IMR-90 (cell line): ENCODE measurements around the gene POC1B. TPM values are rescaled to one million over a fixed set of nuclear protein-coding genes. Genes with fewer than 3 reads are reported as not detected.

Source experiments
- ATAC-seq: fragments of 200-7000 bp; cut with Tn5 transposase; 2 replicates; pipeline ENCODE4 v1.9.1; 2020; ENCODE audit warnings: low read depth, mild to moderate bottlenecking, moderate library complexity
- BruUV-seq: library from RNA; stranded (reverse); fragments of 400-500 nt; replicated peaks from 2 replicates; lab custom pipeline; 2021; lab: Mats Ljungman, UMichigan
- CTCF ChIA-PET: fragments of 300-600 bp; formaldehyde crosslinking; extraction: SDS; loops from one replicate; lab custom pipeline; 2021; ENCODE audit warnings: antibody characterized with exemption; lab: Yijun Ruan, JAX
- POLR2A ChIA-PET: fragments of 300-600 bp; sonication (Branson Sonifier 250); formaldehyde crosslinking; loops from one replicate; lab custom pipeline; 2022; ENCODE audit warnings: antibody characterized with exemption; ENCODE audit not compliant: unreplicated experiment; lab: Charles Lee
- DNase-seq: peaks from one replicate; pipeline ENCODE4 v3.0.0; 2013
- H2AFZ ChIP-seq: replicated peaks from 2 replicates; pipeline ENCODE3; 2013; ENCODE audit warnings: low read length, mild to moderate bottlenecking; ENCODE audit not compliant: poor library complexity
- H2AK5ac ChIP-seq: 2 replicates; pipeline ENCODE4 v1.6.1; 2013; ENCODE audit warnings: low read depth, low read length, inconsistent platforms
- H2AK9ac ChIP-seq: replicated peaks from 2 replicates; pipeline ENCODE3; 2013; ENCODE audit warnings: mild to moderate bottlenecking, low read depth, low read length, moderate library complexity; ENCODE audit not compliant: poor library complexity
- H2BK120ac ChIP-seq: 2 replicates; pipeline ENCODE4 v1.6.1; 2013; ENCODE audit warnings: low read depth, low read length, inconsistent platforms
- H2BK15ac ChIP-seq: 3 replicates; pipeline ENCODE4 v1.6.1; 2013; ENCODE audit warnings: low read depth, low read length, inconsistent platforms
- H2BK20ac ChIP-seq: 2 replicates; pipeline ENCODE4 v1.6.1; 2013; ENCODE audit warnings: low read depth, mild to moderate bottlenecking, inconsistent platforms, low read length, moderate library complexity
- H2BK5ac ChIP-seq: 2 replicates; pipeline ENCODE4 v1.6.1; 2013; ENCODE audit warnings: mild to moderate bottlenecking, low read depth, low read length, inconsistent platforms; ENCODE audit not compliant: poor library complexity, severe bottlenecking
- H3K14ac ChIP-seq: replicated peaks from 2 replicates; pipeline ENCODE4 v1.6.1; 2013; ENCODE audit warnings: low read depth, low read length, inconsistent platforms
- H3K18ac ChIP-seq: 2 replicates; pipeline ENCODE4 v1.6.1; 2013; ENCODE audit warnings: low read depth, low read length, control low read depth
- H3K23ac ChIP-seq: 2 replicates; pipeline ENCODE4 v1.6.1; 2013; ENCODE audit warnings: low read depth, low read length, inconsistent platforms
- H3K27ac ChIP-seq: 2 replicates; pipeline ENCODE4 v1.5.1; 2013; ENCODE audit warnings: mild to moderate bottlenecking, control low read depth, low read length; ENCODE audit not compliant: insufficient read depth
- H3K27me3 ChIP-seq: 2 replicates; pipeline ENCODE4 v1.6.1; 2013; ENCODE audit warnings: low read length; ENCODE audit not compliant: control insufficient read depth, insufficient read depth
- H3K36me3 ChIP-seq: 2 replicates; pipeline ENCODE4 v1.6.1; 2013; ENCODE audit warnings: low read length, mixed read lengths; ENCODE audit not compliant: control insufficient read depth, insufficient read depth
- H3K4ac ChIP-seq: 2 replicates; pipeline ENCODE4 v1.6.1; 2013; ENCODE audit warnings: low read depth, low read length, inconsistent platforms
- H3K4me1 ChIP-seq: 2 replicates; pipeline ENCODE4 v1.6.1; 2013; ENCODE audit warnings: low read length, mixed read lengths; ENCODE audit not compliant: control insufficient read depth, insufficient read depth
- H3K4me2 ChIP-seq: 2 replicates; pipeline ENCODE4 v1.6.1; 2013; ENCODE audit warnings: low read depth, mild to moderate bottlenecking, control low read depth, low read length, moderate library complexity
- H3K4me3 ChIP-seq: 2 replicates; pipeline ENCODE4 v1.5.1; 2013; ENCODE audit warnings: low read depth, mild to moderate bottlenecking, control low read depth, low read length, moderate library complexity; ENCODE audit not compliant: insufficient read depth
- H3K56ac ChIP-seq: 2 replicates; pipeline ENCODE4 v1.6.1; 2013; ENCODE audit warnings: low read length, inconsistent platforms; ENCODE audit not compliant: insufficient read depth; ENCODE audit errors: extremely low read depth
- H3K79me1 ChIP-seq, 2 experiments: 2 replicates each; pipeline ENCODE4 v1.6.1; 2013; ENCODE audit warnings: low read length in 2 of 2, inconsistent platforms in 1 of 2, low read depth in 1 of 2
- H3K9ac ChIP-seq: 2 replicates; pipeline ENCODE4 v1.6.1; 2013; ENCODE audit warnings: low read depth, low read length, control low read depth
- H3K9me1 ChIP-seq: 2 replicates; pipeline ENCODE4 v1.6.1; 2013; ENCODE audit warnings: low read length, inconsistent platforms; ENCODE audit not compliant: insufficient read depth
- H3K9me3 ChIP-seq: 2 replicates; pipeline ENCODE4 v1.6.1; 2013; ENCODE audit warnings: low read length; ENCODE audit not compliant: control insufficient read depth, insufficient read depth
- H4K20me1 ChIP-seq: 2 replicates; pipeline ENCODE4 v1.6.1; 2013; ENCODE audit warnings: low read length, inconsistent platforms; ENCODE audit not compliant: insufficient read depth
- H4K5ac ChIP-seq: 2 replicates; pipeline ENCODE4 v1.6.1; 2013; ENCODE audit warnings: mild to moderate bottlenecking, low read depth, low read length, control low read depth
- H4K8ac ChIP-seq, 2 experiments: 2 replicates each; pipeline ENCODE4 v1.6.1; 2013; ENCODE audit warnings: low read depth in 2 of 2, low read length in 2 of 2, control low read depth in 1 of 2, inconsistent platforms in 1 of 2
- H4K91ac ChIP-seq: 2 replicates; pipeline ENCODE4 v1.6.1; 2013; ENCODE audit warnings: low read depth, low read length, inconsistent platforms; ENCODE audit not compliant: insufficient read depth
- CEBPB ChIP-seq: IDR thresholded peaks from 2 replicates; pipeline ENCODE4 v1.6.1; 2012; ENCODE audit warnings: low read depth, low read length, improper control_type of control experiment
- CTCF ChIP-seq: conservative IDR thresholded peaks from 2 replicates; pipeline ENCODE4 v1.5.1; 2012; ENCODE audit warnings: mild to moderate bottlenecking, low read depth, low read length, improper control_type of control experiment
- FOS ChIP-seq: fragments of 150-350 bp; IDR thresholded peaks from 2 replicates; pipeline ENCODE4 v1.6.1; 2016; ENCODE audit warnings: low read depth, low read length
- RAD21 ChIP-seq: IDR thresholded peaks from 2 replicates; pipeline ENCODE4 v1.6.1; 2012; ENCODE audit warnings: low read length, improper control_type of control experiment
- RCOR1 ChIP-seq: IDR thresholded peaks from 2 replicates; pipeline ENCODE4 v1.6.1; 2012; ENCODE audit warnings: mild to moderate bottlenecking, low read length, improper control_type of control experiment; ENCODE audit not compliant: insufficient replicate concordance
- SMC3 ChIP-seq: fragments of 150-350 bp; IDR thresholded peaks from 2 replicates; pipeline ENCODE4 v1.6.1; 2016; ENCODE audit warnings: low read depth, mild to moderate bottlenecking, antibody characterized with exemption, low read length, moderate library complexity
- USF2 ChIP-seq: fragments of 150-350 bp; IDR thresholded peaks from 2 replicates; pipeline ENCODE4 v1.6.1; 2017; ENCODE audit warnings: mild to moderate bottlenecking, antibody characterized with exemption, low read length, low read depth
- whole genome bisulfite sequencing, 2 experiments: methylation state at CpG; one replicate each; pipeline versions ENCODE4 v1.1.5 to v1.1.7; 2013; ENCODE audit warnings: missing lambda C conversion rate in 2 of 2; ENCODE audit not compliant: insufficient read length in 1 of 2; ENCODE audit errors: extremely low coverage in 2 of 2; 5-methylcytosine and 5-hydroxymethylcytosine counted together
- dilution Hi-C: fragments of 300-500 bp; cut with HindIII; formaldehyde crosslinking; loops from one replicate; pipeline ENCODE4 v1.14.3; 2018; ENCODE audit warnings: low sequenced_read_pairs; ENCODE audit not compliant: unreplicated experiment
- in situ Hi-C: fragments of 300-500 bp; cut with MboI; formaldehyde crosslinking; loops from 3 replicates; pipeline ENCODE4 v1.14.3; 2019; ENCODE audit warnings: low sequenced_read_pairs, inconsistent platforms, mixed read lengths
- intact Hi-C: fragments of 100-400 bp; cut with micrococcal nuclease; formaldehyde crosslinking; loops from 2 replicates; pipeline ENCODE4 v1.10.0; 2022
- polyA plus RNA-seq, 3 experiments: library from polyadenylated mRNA; depleted of rRNA; stranded (reverse); fragments of >200 nt; gene quantifications; 2 replicates each; pipeline ENCODE4 v1.2.3, GENCODE V29; 2012; ENCODE audit warnings: low replicate concordance in 1 of 3
- total RNA-seq: library from RNA; depleted of rRNA; stranded (reverse); fragments of >200 nt; gene quantifications from 2 replicates; pipeline ENCODE4 v1.2.3, GENCODE V29; 2012

The POC1B gene
- total and polyA plus RNA-seq, 2 of the 4 experiments (the other 2 are of a cell fraction), result 5.0 to 10.4 TPM

GRCh38 chr12:89546151-89546550 is 20.3 kb upstream of the POC1B start:
- Histone ChIP-seq H2BK5ac (no peak overlapping the region), H3K79me1 (no peaks in the 10 kb centered on the region), H4K91ac (no peak overlapping the region), H3K9me3 (no peaks in the 10 kb centered on the region), H2AFZ (no peak overlapping the region), H2BK15ac (no peak overlapping the region), H2AK5ac (no peak overlapping the region; the same call in 1 of the 2 replicates), H3K9ac (no peak overlapping the region), H3K27ac (no peak overlapping the region), H4K8ac (no peak overlapping the region), H3K4me1 (no peaks in the 10 kb centered on the region), H3K27me3 (no peaks in the 10 kb centered on the region), H4K20me1 (no peaks in the 10 kb centered on the region), H3K4me2 (no peak overlapping the region), H4K5ac (no peak overlapping the region), H3K14ac (no peak overlapping the region), H3K56ac (no peak overlapping the region), H3K23ac (no peak overlapping the region), H2BK120ac (no peak overlapping the region), H3K9me1 (no peaks in the 10 kb centered on the region), H3K18ac (no peak overlapping the region), H2BK20ac (no peak overlapping the region), H2AK9ac (no peak overlapping the region), H3K4me3 (no peak overlapping the region), H3K4ac (no peak overlapping the region), H3K36me3 (no peaks in the 10 kb centered on the region)
- ATAC-seq, result no peak
- TF ChIP-seq RAD21, result no peak
- TF ChIP-seq RCOR1, result no peak
- TF ChIP-seq FOS, result no peak
- TF ChIP-seq CTCF, result no peak
- TF ChIP-seq USF2, result no peak
- TF ChIP-seq SMC3, result no peak
- no peak for TF ChIP-seq CEBPB
- intact Hi-C loops, result loop anchor here (10.0 kb wide), 1 partner anchor 1359 kb away; no protein-coding TSS in a partner anchor
- dilution Hi-C loops, result no loop called here
- ChIA-PET POLR2A (no interaction called here), CTCF (no interaction called here)
- WGBS, 2 experiments, result no CpG with 5 or more reads among the region's 4 CpGs
- BruUV-seq, result no TSS peak
- no peak for DNase-seq
- in situ Hi-C loops, result loop anchor here (10.0 kb wide), 2 partner anchors 159 to 1389 kb away; partner anchors contain the start of gene ATP2B1
